Mammary epithelial cell (primary cell): ENCODE measurements around the gene RETN.

Experiments used
- EZH2 ChIP-seq: IDR thresholded peaks from 2 replicates; pipeline ENCODE4 v1.6.1; 2012; ENCODE audit warnings: low read length, inconsistent platforms, borderline replicate concordance
- TF ChIP-seq, protein P1 (sequence below), 2 donors: IDR thresholded peaks in 1 of 2; conservative IDR thresholded peaks in 1 of 2; 2 replicates each; pipeline ENCODE4 v1.5.1; 2011 to 2012; ENCODE audit warnings: inconsistent platforms in 2 of 2, low read length in 2 of 2, mild to moderate bottlenecking in 2 of 2, control low read depth in 1 of 2, low read depth in 1 of 2; ENCODE audit not compliant: insufficient read depth in 1 of 2; ENCODE audit errors: extremely low read depth in 1 of 2

- no peak for TF ChIP-seq EZH2
- TF ChIP-seq, protein P1, sequence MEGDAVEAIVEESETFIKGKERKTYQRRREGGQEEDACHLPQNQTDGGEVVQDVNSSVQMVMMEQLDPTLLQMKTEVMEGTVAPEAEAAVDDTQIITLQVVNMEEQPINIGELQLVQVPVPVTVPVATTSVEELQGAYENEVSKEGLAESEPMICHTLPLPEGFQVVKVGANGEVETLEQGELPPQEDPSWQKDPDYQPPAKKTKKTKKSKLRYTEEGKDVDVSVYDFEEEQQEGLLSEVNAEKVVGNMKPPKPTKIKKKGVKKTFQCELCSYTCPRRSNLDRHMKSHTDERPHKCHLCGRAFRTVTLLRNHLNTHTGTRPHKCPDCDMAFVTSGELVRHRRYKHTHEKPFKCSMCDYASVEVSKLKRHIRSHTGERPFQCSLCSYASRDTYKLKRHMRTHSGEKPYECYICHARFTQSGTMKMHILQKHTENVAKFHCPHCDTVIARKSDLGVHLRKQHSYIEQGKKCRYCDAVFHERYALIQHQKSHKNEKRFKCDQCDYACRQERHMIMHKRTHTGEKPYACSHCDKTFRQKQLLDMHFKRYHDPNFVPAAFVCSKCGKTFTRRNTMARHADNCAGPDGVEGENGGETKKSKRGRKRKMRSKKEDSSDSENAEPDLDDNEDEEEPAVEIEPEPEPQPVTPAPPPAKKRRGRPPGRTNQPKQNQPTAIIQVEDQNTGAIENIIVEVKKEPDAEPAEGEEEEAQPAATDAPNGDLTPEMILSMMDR (conservative IDR thresholded peaks at IDR 0.05 in 1 of 2, IDR thresholded peaks at IDR 0.05 in 1 of 2; ENCODE audit: extremely low read depth in 1 of 2, insufficient read depth in 1 of 2, low read depth in 1 of 2, low read length in 2 of 2): no peak
These were observed 21.7 kb upstream of the RETN start for GRCh38 chr19:7647156-7647555.
